Small intestine (tissue), 7 donors: ENCODE results near the gene MME. TPM values are rescaled to one million over a fixed set of nuclear protein-coding genes. Genes with fewer than 3 reads are reported as not detected.
A peak's percentile ranks its signal among the peaks of the same experiment; 100 is the strongest.

Experiments used
- DNase-seq, 2 donors: peaks; one replicate each; pipeline versions ENCODE4 v3.0.0 to v3.0.0-alpha.2; 2013
- FAIRE-seq: peaks from 2 replicates; lab custom pipeline; 2012; peaks lifted over from hg19 to GRCh38; lab: Jason Lieb, UNC
- H3K27ac ChIP-seq, 3 donors: one replicate each; pipeline ENCODE4 v1.5.1; 2013; ENCODE audit warnings: low read length in 2 of 3, mild to moderate bottlenecking in 2 of 3, control low read depth in 1 of 3, inconsistent platforms in 1 of 3, low read depth in 1 of 3, moderate library complexity in 1 of 3
- H3K27me3 ChIP-seq, 3 donors: one replicate each; pipeline ENCODE4 v1.6.1; 2013; ENCODE audit warnings: low read length in 3 of 3, inconsistent platforms in 1 of 3; ENCODE audit not compliant: control insufficient read depth in 3 of 3, insufficient read depth in 3 of 3
- H3K36me3 ChIP-seq, 3 donors: one replicate each; pipeline ENCODE4 v1.6.1; 2013; ENCODE audit warnings: low read length in 3 of 3, inconsistent platforms in 1 of 3, low read depth in 1 of 3, mild to moderate bottlenecking in 1 of 3, moderate library complexity in 1 of 3; ENCODE audit not compliant: control insufficient read depth in 3 of 3, insufficient read depth in 2 of 3
- H3K4me1 ChIP-seq, 3 donors: one replicate each; pipeline ENCODE4 v1.6.1; 2013; ENCODE audit warnings: low read length in 2 of 3, inconsistent platforms in 1 of 3, low read depth in 1 of 3, mild to moderate bottlenecking in 1 of 3, moderate library complexity in 1 of 3; ENCODE audit not compliant: control insufficient read depth in 3 of 3, insufficient read depth in 2 of 3
- H3K4me3 ChIP-seq, 3 donors: one replicate each; pipeline ENCODE4 v1.5.1; 2013; ENCODE audit warnings: low read length in 3 of 3, control low read depth in 1 of 3, inconsistent platforms in 1 of 3, low read depth in 1 of 3, mild to moderate bottlenecking in 1 of 3, moderate library complexity in 1 of 3
- H3K9me3 ChIP-seq, 2 donors: one replicate each; pipeline ENCODE4 v1.6.1; 2013; ENCODE audit warnings: low read depth in 1 of 2, low read length in 1 of 2; ENCODE audit not compliant: control insufficient read depth in 2 of 2, insufficient read depth in 1 of 2
- WGBS, 3 donors: extraction: QIAGEN DNeasy Blood & Tissue Kit; methylation state at CpG; one replicate each; pipeline ENCODE4 v1.1.7; 2013; 5-methylcytosine and 5-hydroxymethylcytosine counted together
- polyA plus RNA-seq, 4 donors: library from polyadenylated mRNA; stranded (reverse) in 3 of 4; unstranded in 1 of 4; fragments of 200-250 nt in 3 of 4; fragments of 120-200 nt in 1 of 4; gene quantifications; one replicate each; pipeline versions ENCODE4 v1.2.1 to v1.2.3, GENCODE V29; 2013
- donor health status: healthy with polysubstance abuse.
- donor health status: control.
- donor health status: control.
- donor health status: Bipolar disorder and iron deficiency.
- donor health status: healthy.

MME gene
- polyA plus RNA-seq, 4 donors, result 62.1 to 206 (median 132) TPM

DNA sequence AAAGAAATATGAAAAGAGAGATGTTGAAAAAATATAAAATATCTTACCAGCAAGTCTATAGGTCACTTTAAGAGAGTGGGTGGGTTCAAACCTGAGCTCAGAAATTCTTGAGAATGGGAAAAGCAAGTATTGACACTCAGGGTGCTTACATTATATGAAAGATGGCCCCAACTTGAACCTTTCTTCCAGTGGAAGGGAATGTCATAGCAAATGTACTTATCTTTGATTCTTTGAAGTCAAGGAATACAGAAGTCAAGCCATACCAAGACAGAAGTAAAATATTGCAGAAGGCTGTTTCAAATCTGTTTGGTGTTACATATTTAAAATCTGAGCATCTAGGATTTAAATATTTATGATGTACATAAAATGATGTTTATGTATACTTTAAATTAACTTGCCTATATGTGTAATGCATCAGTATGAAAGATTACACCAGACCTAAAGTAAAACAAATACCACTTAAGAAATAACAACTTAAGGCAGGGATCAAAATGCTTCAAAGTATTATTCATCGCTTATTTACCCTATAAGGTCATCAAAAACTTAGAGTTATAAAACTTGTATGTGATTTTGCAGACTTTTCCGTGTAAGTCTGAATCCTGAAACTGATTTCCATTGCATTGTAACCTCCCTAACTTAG, 8.7 kb downstream of the MME start:
- Histone ChIP-seq H3K27ac (no peak overlapping the region), H3K4me1 (no peaks in the 10 kb centered on the region), H3K36me3 (peaks cover 3 to 21% (median 15%) of the 10 kb centered on the region in 3 donors), H3K4me3 (no peak overlapping the region), H3K9me3 (no peaks in the 10 kb centered on the region), H3K27me3 (no peaks in the 10 kb centered on the region)
- FAIRE-seq (no peak), DNase-seq (no peak)
- WGBS, 3 donors, result 64 to 90% (median 82%) methylated on average over 2 of the region's 2 CpGs

DNA sequence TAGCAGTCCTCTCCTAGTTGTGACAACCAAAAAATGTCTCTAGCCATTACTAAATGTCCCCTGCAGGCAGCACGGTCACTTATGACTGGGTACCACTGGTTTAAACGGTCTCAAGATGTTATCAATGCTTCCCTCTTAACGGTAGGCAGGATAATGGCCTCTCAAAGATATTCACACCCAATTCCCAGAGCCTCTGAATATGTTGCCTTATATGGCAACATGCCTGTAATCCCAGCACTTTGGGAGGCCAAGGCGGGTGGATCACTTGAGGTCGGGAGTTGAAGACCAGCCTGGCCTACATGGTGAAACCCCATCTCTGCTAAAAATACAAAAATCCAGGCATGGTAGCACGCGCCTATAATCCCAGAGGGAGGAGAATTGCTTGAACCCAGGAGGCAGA, 9.4 kb downstream of the MME start:
- Histone ChIP-seq H3K36me3 (peaks cover 3 to 19% (median 13%) of the 10 kb centered on the region in 3 donors), H3K27me3 (no peaks in the 10 kb centered on the region), H3K4me1 (no peaks in the 10 kb centered on the region), H3K4me3 (no peak overlapping the region), H3K9me3 (no peaks in the 10 kb centered on the region), H3K27ac (no peak overlapping the region)
- 85 to 90% (median 87%) methylated on average over 7 of the region's 7 CpGs for WGBS, 3 donors
- DNase-seq, result no peak
- FAIRE-seq, result no peak

DNA sequence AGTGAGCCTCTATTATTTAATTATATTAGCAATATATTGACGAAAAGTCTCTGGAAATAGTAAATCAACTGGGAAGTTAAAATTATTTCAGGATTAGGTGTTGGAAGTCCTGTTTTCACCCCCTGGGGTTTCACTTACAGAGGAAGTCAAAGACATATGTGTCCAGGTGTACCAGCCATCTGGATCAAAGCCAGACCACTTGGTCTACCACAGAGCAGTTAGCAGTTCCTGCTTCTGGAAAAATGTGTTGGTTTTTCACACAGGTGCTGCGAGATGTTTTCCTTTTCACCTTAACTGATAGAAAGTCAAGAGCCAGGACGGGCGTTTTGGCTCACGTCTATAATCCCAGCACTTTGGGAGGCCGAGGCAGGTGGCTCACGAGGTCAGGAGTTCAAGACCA, 13.1 kb downstream of the MME start:
- no peak for DNase-seq
- peaks cover 0 to 26% (median 9%) of the 10 kb centered on the region in 3 donors for H3K36me3 ChIP-seq
- H3K4me3 ChIP-seq, result no peak overlapping the region
- H3K27ac ChIP-seq, result peak overlapping the region in 1 of 3 donors; percentile 20
- peaks cover 0 to 3% of the 10 kb centered on the region in 2 donors for H3K9me3 ChIP-seq
- FAIRE-seq, result no peak
- no peaks in the 10 kb centered on the region for H3K27me3 ChIP-seq
- no peaks in the 10 kb centered on the region for H3K4me1 ChIP-seq
- 24 to 55% (median 28%) methylated on average over 7 of the region's 7 CpGs for WGBS, 3 donors

DNA sequence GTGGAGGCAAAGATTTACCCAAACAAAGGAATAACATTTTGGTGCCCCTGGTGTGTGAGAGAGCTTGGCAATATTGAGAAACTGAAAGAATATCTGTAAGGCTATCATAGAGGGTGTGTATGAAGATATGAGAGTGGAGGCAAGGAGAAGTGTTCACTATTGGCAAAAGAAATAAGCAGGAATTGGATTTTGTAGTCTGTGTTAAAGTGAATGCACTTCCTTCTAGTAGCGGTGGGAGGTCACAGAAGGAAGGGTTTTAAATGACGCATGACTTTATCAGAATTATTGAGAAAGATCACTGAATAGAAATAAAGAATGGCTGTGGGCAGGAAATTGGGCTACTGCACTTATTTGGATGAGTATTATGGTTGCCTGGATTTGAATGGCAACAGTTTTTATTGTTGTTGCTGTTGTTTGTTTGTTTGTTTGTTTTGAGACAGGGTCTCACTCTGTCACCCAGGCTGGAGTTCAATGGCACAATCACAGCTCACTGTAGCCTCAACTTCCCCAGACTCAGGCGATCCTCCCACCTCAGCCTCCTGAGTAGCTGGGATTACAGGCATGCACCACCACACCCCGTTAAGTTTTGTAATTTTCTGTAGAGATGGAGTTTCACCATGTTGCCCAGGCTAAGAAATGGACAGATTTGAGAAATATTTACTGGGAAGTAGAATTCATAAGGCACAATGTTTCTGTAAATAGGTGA, 16.3 kb downstream of the MME start:
- 87 to 99% (median 89%) methylated on average over 4 of the region's 4 CpGs for WGBS, 3 donors
- H3K9me3 ChIP-seq, result peaks cover 0 to 3% of the 10 kb centered on the region in 2 donors
- H3K4me1 ChIP-seq, result no peaks in the 10 kb centered on the region
- DNase-seq (no peak), FAIRE-seq (no peak)
- H3K27ac ChIP-seq, result no peak overlapping the region
- no peak overlapping the region for H3K4me3 ChIP-seq
- peaks cover 0 to 16% (median 5%) of the 10 kb centered on the region in 3 donors for H3K36me3 ChIP-seq
- no peaks in the 10 kb centered on the region for H3K27me3 ChIP-seq

DNA sequence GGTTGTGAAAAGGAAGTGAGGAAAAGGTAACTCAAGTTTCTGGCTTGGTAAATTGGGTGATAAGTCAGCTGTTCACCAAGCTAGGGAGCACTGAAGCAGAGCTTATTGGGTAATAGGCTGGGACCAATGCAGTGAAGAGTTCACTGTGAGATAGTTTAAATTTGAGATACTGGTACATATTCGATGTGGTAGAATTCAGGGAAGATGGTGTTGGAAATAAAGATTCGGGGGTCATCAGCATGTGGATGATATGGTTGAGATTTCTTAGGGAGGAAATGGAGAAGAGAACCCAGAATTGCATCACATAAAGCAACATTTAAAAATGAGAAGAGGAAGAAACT, 16.9 kb downstream of the MME start:
- FAIRE-seq, result no peak
- Histone ChIP-seq H3K27ac (no peak overlapping the region), H3K4me1 (no peaks in the 10 kb centered on the region), H3K9me3 (peaks cover 0 to 3% of the 10 kb centered on the region in 2 donors), H3K27me3 (no peaks in the 10 kb centered on the region), H3K36me3 (peaks cover 0 to 17% (median 5%) of the 10 kb centered on the region in 3 donors), H3K4me3 (no peak overlapping the region)
- DNase-seq, result no peak
- 92 to 93% (median 92%) methylated on average over 2 of the region's 2 CpGs for WGBS, 3 donors

DNA sequence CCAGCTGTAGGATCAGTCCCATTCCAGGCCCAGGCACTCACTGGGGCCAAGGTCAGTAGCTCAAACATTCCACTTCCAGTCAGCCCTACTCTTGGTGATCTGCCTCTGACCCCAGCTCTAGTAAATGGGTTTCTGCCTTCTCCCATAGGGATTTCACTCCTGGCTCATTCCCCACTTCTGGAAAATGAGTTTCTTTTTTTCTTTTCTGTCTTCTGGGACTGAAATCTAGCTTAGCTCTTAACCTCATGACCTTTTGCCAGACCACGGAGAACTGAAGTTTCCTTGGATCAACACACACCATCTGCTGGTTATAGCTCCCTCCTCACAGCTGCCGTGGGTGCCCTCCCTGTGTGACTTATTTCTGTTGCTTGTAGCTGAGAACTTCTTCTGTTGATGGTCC, 21.3 kb downstream of the MME start:
- Histone ChIP-seq H3K4me3 (no peak overlapping the region), H3K36me3 (peaks cover 0 to 10% (median 5%) of the 10 kb centered on the region in 3 donors), H3K27ac (no peak overlapping the region), H3K9me3 (peaks cover 0 to 3% of the 10 kb centered on the region in 2 donors), H3K27me3 (no peaks in the 10 kb centered on the region), H3K4me1 (no peaks in the 10 kb centered on the region)
- no peak for DNase-seq
- 45 to 62% (median 53%) methylated on average over 2 of the region's 2 CpGs for WGBS, 3 donors
- FAIRE-seq, result no peak

DNA sequence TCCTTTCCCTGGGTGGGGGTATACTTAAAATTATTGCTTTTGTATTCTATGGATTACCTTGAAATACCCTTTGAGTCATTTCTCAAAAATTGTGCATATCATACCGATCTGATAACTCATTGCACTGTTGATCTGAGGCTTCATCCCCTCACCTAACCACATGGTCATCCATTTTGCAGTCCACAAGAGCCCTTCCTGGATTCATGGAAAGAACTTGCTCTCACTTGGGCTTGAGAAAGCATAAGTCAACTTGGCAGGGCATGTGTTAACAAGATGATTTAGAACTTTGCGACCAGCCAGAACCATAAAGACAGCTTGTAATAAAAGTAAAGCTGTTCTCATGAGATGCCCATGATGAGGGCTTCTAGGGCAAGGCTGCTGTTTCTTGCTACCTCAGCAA, 22.2 kb downstream of the MME start:
- 59 to 61% (median 61%) methylated on average over 2 of the region's 2 CpGs for WGBS, 3 donors
- H3K9me3 ChIP-seq, result peaks cover 0 to 3% of the 10 kb centered on the region in 2 donors
- no peaks in the 10 kb centered on the region for H3K27me3 ChIP-seq
- no peaks in the 10 kb centered on the region for H3K4me1 ChIP-seq
- no peak for FAIRE-seq
- peaks cover 0 to 10% (median 5%) of the 10 kb centered on the region in 3 donors for H3K36me3 ChIP-seq
- H3K4me3 ChIP-seq, result no peak overlapping the region
- no peak overlapping the region for H3K27ac ChIP-seq
- no peak for DNase-seq

DNA sequence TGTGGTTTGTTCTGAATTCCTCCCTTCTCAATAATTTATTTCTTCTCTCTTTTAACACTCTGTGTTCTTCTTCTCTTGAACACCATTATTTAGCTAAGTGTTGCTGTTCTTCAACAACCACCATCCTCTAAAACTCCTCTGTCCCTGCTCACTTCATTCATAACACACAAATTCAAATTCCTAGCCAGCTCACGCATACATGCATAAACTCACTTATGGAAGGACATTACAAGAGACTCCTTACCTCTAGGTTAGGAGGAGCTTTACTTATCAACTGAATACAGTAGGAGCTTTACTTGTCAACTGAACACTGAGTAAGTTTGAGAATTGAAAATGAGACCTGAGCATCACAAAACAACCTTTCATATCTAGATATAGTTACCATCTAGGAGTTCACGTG, 23.6 kb downstream of the MME start:
- WGBS, 3 donors, result 91 to 96% (median 94%) methylated on average over 2 of the region's 2 CpGs
- FAIRE-seq (no peak), DNase-seq (no peak)
- Histone ChIP-seq H3K27me3 (no peaks in the 10 kb centered on the region), H3K4me1 (no peaks in the 10 kb centered on the region), H3K36me3 (peaks cover 0 to 5% (median 5%) of the 10 kb centered on the region in 3 donors), H3K9me3 (no peaks in the 10 kb centered on the region), H3K4me3 (no peak overlapping the region), H3K27ac (peak overlapping the region in 1 of 3 donors; percentile 20)
